GM12878 (cell line): ENCODE data around the gene IBA57. TPM values are rescaled to one million over a fixed set of nuclear protein-coding genes. Genes with fewer than 3 reads are reported as not detected.

ENCODE experiments used
- ATAC-seq: fragments of 200-7000 bp; cut with Tn5 transposase; 3 replicates; pipeline ENCODE4 v1.9.1; 2020; ENCODE audit warnings: mild to moderate bottlenecking, moderate library complexity
- BruUV-seq: library from RNA; stranded (reverse); fragments of 400-500 nt; replicated peaks from 2 replicates; lab custom pipeline; 2021; lab: Mats Ljungman, UMichigan
- CTCF ChIA-PET: fragments of 300-600 bp; sonication (Branson Sonifier 250); formaldehyde crosslinking; extraction: SDS; loops from one replicate; lab custom pipeline; 2021; ENCODE audit warnings: inconsistent platforms; lab: Yijun Ruan, JAX
- POLR2A ChIA-PET: fragments of 350-600 bp; formaldehyde crosslinking; extraction: SDS; loops from one replicate; lab custom pipeline; 2021; ENCODE audit warnings: inconsistent platforms; lab: Charles Lee
- RAD21 ChIA-PET: fragments of 300-600 bp; sonication (Branson Sonifier 250); formaldehyde crosslinking; loops from one replicate; lab custom pipeline; 2023; ENCODE audit warnings: antibody characterized with exemption; ENCODE audit not compliant: unreplicated experiment; lab: Charles Lee
- SMC1A ChIA-PET: fragments of 300-600 bp; sonication (Branson Sonifier 250); formaldehyde crosslinking; loops from one replicate; lab custom pipeline; 2023; ENCODE audit not compliant: unreplicated experiment, uncharacterized antibody; lab: Charles Lee
- DNase-seq: peaks from one replicate; pipeline ENCODE4 v3.0.0-alpha.2; 2011; ENCODE audit warnings: low read depth, low spot score
- FAIRE-seq: peaks from 3 replicates; lab custom pipeline; 2011; peaks lifted over from hg19 to GRCh38; lab: Jason Lieb, UNC
- H2AFZ ChIP-seq: 2 replicates; pipeline ENCODE4 v1.6.0; 2011; ENCODE audit warnings: low read depth, low read length, control low read depth; ENCODE audit not compliant: control insufficient read depth
- H3K27ac ChIP-seq: 2 replicates; pipeline ENCODE4 v1.5.1; 2011; ENCODE audit warnings: control low read depth; ENCODE audit not compliant: control insufficient read depth, insufficient read depth
- H3K27me3 ChIP-seq, 2 experiments: replicated peaks in 1 of 2; 2 replicates each; pipeline versions ENCODE4 v1.6.0 to v1.6.1; 2011; ENCODE audit warnings: low read length in 1 of 2; ENCODE audit not compliant: control insufficient read depth in 2 of 2, insufficient read depth in 2 of 2
- H3K36me3 ChIP-seq, 2 experiments: 2 replicates each; pipeline ENCODE4 v1.5.1; 2011; ENCODE audit warnings: low read length in 1 of 2; ENCODE audit not compliant: control insufficient read depth in 2 of 2, insufficient read depth in 2 of 2
- H3K4me1 ChIP-seq: 2 replicates; pipeline ENCODE4 v1.6.1; 2011; ENCODE audit warnings: mild to moderate bottlenecking, low read length, moderate library complexity, mixed read lengths; ENCODE audit not compliant: control insufficient read depth, insufficient read depth
- H3K4me2 ChIP-seq: 2 replicates; pipeline ENCODE4 v1.6.0; 2011; ENCODE audit warnings: control low read depth; ENCODE audit not compliant: control insufficient read depth, insufficient read depth
- H3K4me3 ChIP-seq: fragments of 200-600 bp; sonication (generic); 2 replicates; pipeline ENCODE4 v1.5.1; 2016
- H3K79me2 ChIP-seq: 2 replicates; pipeline ENCODE4 v1.6.0; 2011; ENCODE audit warnings: low read length; ENCODE audit not compliant: control insufficient read depth, insufficient read depth
- H3K9ac ChIP-seq: 2 replicates; pipeline ENCODE4 v1.8.0; 2011; ENCODE audit warnings: low read length, control low read depth, mixed read lengths; ENCODE audit not compliant: control insufficient read depth, insufficient read depth
- H3K9me3 ChIP-seq: replicated peaks from 3 replicates; pipeline ENCODE4 v1.5.1; 2011; ENCODE audit warnings: mild to moderate bottlenecking, low read length; ENCODE audit not compliant: control insufficient read depth, insufficient read depth
- H4K20me1 ChIP-seq: 2 replicates; pipeline ENCODE4 v1.6.0; 2011; ENCODE audit not compliant: control insufficient read depth, insufficient read depth
- ETV6 ChIP-seq, 2 experiments: fragments of 450-650 bp in 1 of 2; IDR thresholded peaks in 1 of 2; conservative IDR thresholded peaks in 1 of 2; 2 replicates each; pipeline ENCODE4 v1.6.1; 2014; ENCODE audit warnings: antibody characterized with exemption in 1 of 2, borderline replicate concordance in 1 of 2, low read depth in 1 of 2, mild to moderate bottlenecking in 1 of 2, moderate library complexity in 1 of 2
- POLR2A ChIP-seq: IDR thresholded peaks from 2 replicates; pipeline ENCODE4 v1.6.1; 2011; ENCODE audit warnings: low read depth, mild to moderate bottlenecking, low read length
- RELA ChIP-seq: fragments of 450-650 bp; IDR thresholded peaks from 2 replicates; pipeline ENCODE4 v1.8.0; 2014; ENCODE audit warnings: borderline replicate concordance; ENCODE audit not compliant: partially characterized antibody
- SIX5 ChIP-seq: IDR thresholded peaks from 2 replicates; pipeline ENCODE4 v1.6.1; 2011; ENCODE audit warnings: mild to moderate bottlenecking, low read depth, low read length, moderate library complexity; ENCODE audit not compliant: severe bottlenecking
- SMARCA5 ChIP-seq: fragments of 450-650 bp; IDR thresholded peaks from 2 replicates; pipeline ENCODE4 v1.6.1; 2017; ENCODE audit warnings: mild to moderate bottlenecking
- SREBF1 ChIP-seq: IDR thresholded peaks from 2 replicates; pipeline ENCODE4 v1.6.1; 2012; ENCODE audit warnings: mild to moderate bottlenecking, low read length
- YBX1 ChIP-seq: fragments of 450-650 bp; IDR thresholded peaks from 2 replicates; pipeline ENCODE4 v1.6.1; 2016; ENCODE audit warnings: antibody characterized with exemption
- ZBTB40 ChIP-seq: fragments of 450-650 bp; IDR thresholded peaks from 2 replicates; pipeline ENCODE4 v1.6.1; 2016; ENCODE audit warnings: mild to moderate bottlenecking, moderate library complexity, borderline replicate concordance
- WGBS: methylation state at CpG from one replicate; pipeline ENCODE4 v1.1.6; 2016; ENCODE audit warnings: low lambda C conversion rate; ENCODE audit not compliant: insufficient replicate concordance, insufficient coverage; ENCODE audit errors: missing lambda C conversion rate; 5-methylcytosine and 5-hydroxymethylcytosine counted together
- in situ Hi-C: fragments of 300-500 bp; cut with MboI; formaldehyde crosslinking; loops from 9 replicates; pipeline ENCODE4 v1.14.3; 2018; ENCODE audit warnings: mixed read lengths
- intact Hi-C: fragments of 100-400 bp; cut with micrococcal nuclease; formaldehyde crosslinking; loops from one replicate; pipeline ENCODE4 v1.14.2; 2022; ENCODE audit not compliant: unreplicated experiment
- polyA plus RNA-seq, 11 experiments: library from polyadenylated mRNA; depleted of rRNA in 4 of 11; unstranded in 6 of 11; stranded (reverse) in 5 of 11; fragments of >200 nt; fragmentation: Nextera tagmentation in 4 of 11; fragmentation: Illumina TruSeq in 1 of 11; extraction: Ambion mirVana in 4 of 11; extraction: Trizol in 1 of 11; gene quantifications; 1 replicate in 1 of 11; 2 replicates in 10 of 11; pipeline versions ENCODE4 v1.2.1 to v1.2.3, GENCODE V29; 2011 to 2016; ENCODE audit warnings: inconsistent platforms in 2 of 11, missing spikeins in 2 of 11, low read depth in 1 of 11
- total RNA-seq, 4 experiments: library from RNA; depleted of rRNA in 3 of 4; stranded (reverse); fragments of >200 nt in 3 of 4; fragmentation: Illumina TruSeq in 1 of 4; extraction: Trizol in 1 of 4; gene quantifications; 2 replicates each; pipeline versions ENCODE4 v1.2.1 to v1.2.3, GENCODE V29; 2013 to 2021

Gene IBA57
- total and polyA plus RNA-seq, 10 of the 15 experiments (the other 5 are each of a cell fraction or from before 2014, with no cell fraction given): 0.51 to 8.6 (median 3.7) TPM

DNA sequence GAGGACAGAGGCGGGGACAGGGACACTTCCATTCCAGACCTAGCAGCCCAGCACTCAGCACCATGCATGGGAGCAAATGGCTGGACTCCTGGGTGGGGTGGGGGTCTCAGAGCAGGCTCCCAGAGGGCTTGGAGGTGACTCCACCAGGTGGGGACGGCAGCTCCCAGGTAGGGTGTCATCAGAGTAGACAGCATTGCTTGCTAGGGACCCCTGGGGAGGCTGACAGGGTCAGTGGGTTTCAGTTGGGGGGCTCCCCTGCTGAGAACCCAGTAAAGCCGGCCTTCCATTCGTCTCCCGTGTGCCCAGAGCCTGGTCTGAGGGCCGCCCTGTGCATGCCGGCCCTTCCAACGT, 20.6 kb upstream of the IBA57 start:
- in situ Hi-C loops: no loop called here
- SMC1A ChIA-PET: no interaction called here
- no peak overlapping the region for H3K27ac ChIP-seq
- no peak overlapping the region for H3K4me2 ChIP-seq
- peaks cover 8 to 16% of the 10 kb centered on the region in 2 experiments; a peak in 3 of 4 replicates for H3K36me3 ChIP-seq
- no peaks in the 10 kb centered on the region for H3K27me3 ChIP-seq
- H3K4me3 ChIP-seq: no peak overlapping the region
- POLR2A ChIA-PET: no interaction called here
- H2AFZ ChIP-seq: no peak overlapping the region
- no peaks in the 10 kb centered on the region for H3K9me3 ChIP-seq
- 88% methylated on average over 8 of the region's 8 CpGs for WGBS
- BruUV-seq: no TSS peak
- RAD21 ChIA-PET: no interaction called here
- no peak for FAIRE-seq
- peaks cover 56% of the 10 kb centered on the region for H3K79me2 ChIP-seq
- peaks cover 12% of the 10 kb centered on the region for H3K4me1 ChIP-seq
- TF ChIP-seq ETV6 (conservative IDR thresholded peaks at IDR 0.05 in 1 of 2, IDR thresholded peaks at IDR 0.05 in 1 of 2; ENCODE audit: borderline replicate concordance in 1 of 2, low read depth in 1 of 2) (no peak), POLR2A (0 out of 2 replicates have a peak, but pooled peaks have one; percentile 1)
- peaks cover 6% of the 10 kb centered on the region; the same call in 1 of the 2 replicates for H4K20me1 ChIP-seq
- no peak for DNase-seq
- H3K9ac ChIP-seq: no peak overlapping the region
- no peak for ATAC-seq
- CTCF ChIA-PET: no interaction called here
- intact Hi-C loops: no loop called here

DNA sequence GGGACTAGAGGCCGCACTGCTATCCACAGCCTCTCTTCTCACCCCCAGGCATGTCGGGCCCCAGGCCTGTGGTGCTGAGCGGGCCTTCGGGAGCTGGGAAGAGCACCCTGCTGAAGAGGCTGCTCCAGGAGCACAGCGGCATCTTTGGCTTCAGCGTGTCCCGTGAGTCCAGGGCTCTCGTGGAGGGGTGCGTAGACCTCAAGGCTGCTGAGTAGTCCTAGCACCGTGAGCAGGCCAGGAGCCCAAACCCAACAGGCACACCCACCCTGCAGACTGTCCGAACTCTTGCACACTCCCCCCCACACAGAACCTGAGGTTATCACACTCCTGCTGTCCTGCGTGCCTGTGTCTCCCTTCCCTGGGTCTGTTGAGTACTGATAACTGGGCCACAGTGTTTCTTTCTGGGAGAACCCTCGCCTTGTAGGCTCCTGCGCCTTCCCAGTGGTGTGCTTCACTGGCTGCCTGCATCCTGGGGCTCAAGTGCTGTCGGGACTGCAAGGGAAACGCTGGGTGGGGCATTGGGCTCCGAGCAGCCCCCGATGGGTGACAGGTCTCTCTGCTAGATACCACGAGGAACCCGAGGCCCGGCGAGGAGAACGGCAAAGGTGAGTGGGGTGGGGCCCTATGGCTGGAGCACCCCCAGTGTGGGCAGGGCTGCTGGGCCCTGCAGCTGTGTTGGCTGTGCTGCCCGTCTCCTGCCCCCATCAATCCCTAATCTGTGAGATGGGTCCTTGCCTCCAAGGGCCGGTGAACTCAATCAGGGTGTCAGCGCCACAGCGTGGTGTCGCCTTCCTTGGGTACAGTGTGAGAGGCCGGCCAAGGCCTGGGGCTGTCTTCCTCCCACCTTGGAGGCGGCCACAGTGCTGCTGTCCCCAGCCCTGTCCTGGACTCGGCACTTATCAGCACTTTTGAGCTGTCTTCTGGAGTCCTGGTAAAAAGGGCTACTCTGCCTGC, 19.9 kb upstream of the IBA57 start:
- FAIRE-seq: no peak
- SMC1A ChIA-PET: no interaction called here
- Histone ChIP-seq H3K36me3 (peaks cover 8 to 17% of the 10 kb centered on the region in 2 experiments; a peak in 3 of 4 replicates), H3K4me3 (no peak overlapping the region), H3K4me1 (peaks cover 12% of the 10 kb centered on the region), H3K9me3 (no peaks in the 10 kb centered on the region), H3K27ac (no peak overlapping the region), H3K27me3 (no peaks in the 10 kb centered on the region), H2AFZ (no peak overlapping the region), H3K79me2 (peaks cover 49% of the 10 kb centered on the region), H4K20me1 (peaks cover 6% of the 10 kb centered on the region; the same call in 1 of the 2 replicates), H3K9ac (no peak overlapping the region), H3K4me2 (no peak overlapping the region)
- in situ Hi-C loops: no loop called here
- BruUV-seq: no TSS peak
- WGBS: 92% methylated on average over 30 of the region's 31 CpGs
- intact Hi-C loops: no loop called here
- ATAC-seq: no peak
- no peak for DNase-seq
- CTCF ChIA-PET: no interaction called here
- POLR2A ChIA-PET: no interaction called here
- RAD21 ChIA-PET: no interaction called here
- TF ChIP-seq SIX5 (no peak), SREBF1 (no peak), RELA (no peak), YBX1 (no peak), ZBTB40 (no peak), SMARCA5 (no peak)
